ENCODE data around the gene LRP1. TPM values are rescaled to one million over a fixed set of nuclear protein-coding genes. Genes with fewer than 3 reads are reported as not detected.

LRP1 gene
- total RNA-seq, 2 experiments from 2014 or later, result 1.8 to 2.7 TPM

DNA sequence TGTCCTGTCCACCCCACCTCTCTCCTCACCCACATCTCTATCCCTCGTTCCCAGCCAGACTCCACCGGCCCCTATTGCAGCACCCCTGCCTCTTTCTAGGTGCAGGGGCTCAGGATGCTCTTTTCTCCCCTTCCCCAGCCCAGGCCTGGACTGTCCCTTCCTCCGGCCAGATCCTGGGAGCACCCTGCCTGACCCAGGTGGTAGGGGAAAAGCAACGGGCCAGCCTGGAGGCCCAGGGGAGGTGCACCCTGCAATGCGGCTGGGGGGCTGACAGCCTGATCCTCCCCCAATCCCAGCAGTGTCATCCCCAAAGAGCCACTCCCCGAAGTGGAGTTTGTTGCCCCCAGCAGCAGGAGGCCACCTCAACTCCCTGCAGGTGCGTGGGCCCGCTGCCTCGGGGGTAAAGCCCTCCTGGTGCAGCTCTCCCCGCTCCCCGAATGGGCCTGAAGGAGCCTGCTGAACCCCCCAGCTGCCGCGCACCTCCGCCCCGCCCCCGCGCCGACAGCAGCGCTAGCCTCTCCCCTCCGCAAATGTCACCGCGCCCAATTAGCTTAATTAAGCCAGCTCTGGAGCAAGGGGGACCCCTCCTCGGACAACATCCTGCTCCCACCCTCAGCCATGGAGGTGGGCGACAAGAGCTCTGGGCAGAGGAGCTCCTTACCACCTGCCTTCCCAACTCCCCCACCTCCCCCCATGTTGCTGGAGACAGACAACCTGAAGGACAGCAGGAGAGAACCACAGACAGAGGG lies 93.1 kb downstream of the LRP1 start:
- H3K9me3 Mint-ChIP-seq (ENCODE audit: low read depth), result no peaks in the 10 kb centered on the region
- H3K36me3 Mint-ChIP-seq (ENCODE audit: low read depth), result no peaks in the 10 kb centered on the region
- H3K27ac Mint-ChIP-seq, result no peak overlapping the region
- no peak overlapping the region for H3K4me3 Mint-ChIP-seq
- intact Hi-C loops (cut with DNase I, micrococcal nuclease), result loop anchor here in 1 of 2 experiments (10.0 kb wide), 1 partner anchor 587 kb away; the partner anchor contains the start of gene BAZ2A
- H3K27me3 Mint-ChIP-seq, result peaks cover 73% of the 10 kb centered on the region
- H3K4me1 Mint-ChIP-seq, result peaks cover 33% of the 10 kb centered on the region
- DNase-seq (no peak), ATAC-seq (no peak)
- CTCF ChIA-PET, result interaction anchor here (0.7 to 1.0 kb wide), 2 partner anchors 21 to 90 kb away, joined by 4 to 5 read pairs; no protein-coding TSS in a partner anchor
- POLR2A ChIA-PET, result no interaction called here

DNA sequence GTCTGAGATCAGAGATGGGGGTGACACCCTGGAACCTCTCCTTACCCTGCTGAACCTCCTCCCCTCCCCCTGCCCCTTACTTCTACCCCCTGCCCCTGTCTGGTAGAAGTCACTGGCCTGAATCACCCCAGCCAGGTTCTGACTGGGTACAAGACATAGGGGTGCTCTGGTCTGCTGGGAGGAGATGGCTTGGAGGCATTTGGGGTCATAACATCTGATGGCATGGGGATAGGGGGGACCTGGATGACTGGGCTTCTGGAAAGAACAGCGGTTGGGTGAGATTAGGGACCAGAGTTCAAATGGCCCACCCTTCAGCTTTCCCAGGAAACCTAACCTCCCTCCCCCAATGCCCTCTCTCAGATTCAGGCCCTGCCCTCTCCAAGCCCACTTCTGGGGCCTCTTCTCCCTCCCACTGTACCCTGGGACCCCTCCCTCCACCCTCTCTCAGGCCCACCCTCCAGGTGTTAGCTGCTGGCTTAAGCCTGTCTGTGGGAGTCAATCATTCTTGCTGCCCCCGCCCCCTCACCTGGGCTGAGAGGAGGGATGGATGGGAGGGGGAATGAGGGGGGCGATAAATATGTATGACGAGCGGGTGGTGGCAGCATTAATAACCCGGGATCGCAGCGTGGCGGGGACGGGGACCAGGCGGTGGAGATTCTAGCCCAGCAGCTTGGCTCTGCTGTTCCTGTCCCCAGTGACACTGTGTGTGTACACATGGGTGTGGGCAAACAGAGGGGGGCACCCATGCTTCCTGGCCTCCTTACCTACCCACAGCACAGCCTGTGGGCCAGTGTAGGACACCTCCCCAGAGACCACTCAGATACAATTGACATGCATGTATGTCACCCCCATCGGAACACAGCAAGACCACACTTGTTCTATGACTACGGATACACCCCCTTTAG lies 94.3 kb downstream of the LRP1 start:
- no peak overlapping the region for H3K27ac Mint-ChIP-seq
- peaks cover 37% of the 10 kb centered on the region for H3K4me1 Mint-ChIP-seq
- ATAC-seq, result no peak
- H3K27me3 Mint-ChIP-seq, result peaks cover 75% of the 10 kb centered on the region
- DNase-seq, result no peak
- no peaks in the 10 kb centered on the region for H3K36me3 Mint-ChIP-seq (ENCODE audit: low read depth)
- CTCF ChIA-PET, result interaction anchor here (0.7 to 10.5 kb wide), 6 partner anchors 8 to 258 kb away, joined by 3 to 282 read pairs (median 4); a partner anchor contains a TSS
- H3K4me3 Mint-ChIP-seq, result no peak overlapping the region
- no peaks in the 10 kb centered on the region for H3K9me3 Mint-ChIP-seq (ENCODE audit: low read depth)
- intact Hi-C loops (cut with DNase I, micrococcal nuclease), result loop anchor here in 1 of 2 experiments (10.0 kb wide), 1 partner anchor 588 kb away; the partner anchor contains the start of gene BAZ2A
- POLR2A ChIA-PET, result interaction anchor here (0.6 to 1.1 kb wide), 4 partner anchors 14 to 751 kb away, joined by 3 read pairs; no protein-coding TSS in a partner anchor

DNA sequence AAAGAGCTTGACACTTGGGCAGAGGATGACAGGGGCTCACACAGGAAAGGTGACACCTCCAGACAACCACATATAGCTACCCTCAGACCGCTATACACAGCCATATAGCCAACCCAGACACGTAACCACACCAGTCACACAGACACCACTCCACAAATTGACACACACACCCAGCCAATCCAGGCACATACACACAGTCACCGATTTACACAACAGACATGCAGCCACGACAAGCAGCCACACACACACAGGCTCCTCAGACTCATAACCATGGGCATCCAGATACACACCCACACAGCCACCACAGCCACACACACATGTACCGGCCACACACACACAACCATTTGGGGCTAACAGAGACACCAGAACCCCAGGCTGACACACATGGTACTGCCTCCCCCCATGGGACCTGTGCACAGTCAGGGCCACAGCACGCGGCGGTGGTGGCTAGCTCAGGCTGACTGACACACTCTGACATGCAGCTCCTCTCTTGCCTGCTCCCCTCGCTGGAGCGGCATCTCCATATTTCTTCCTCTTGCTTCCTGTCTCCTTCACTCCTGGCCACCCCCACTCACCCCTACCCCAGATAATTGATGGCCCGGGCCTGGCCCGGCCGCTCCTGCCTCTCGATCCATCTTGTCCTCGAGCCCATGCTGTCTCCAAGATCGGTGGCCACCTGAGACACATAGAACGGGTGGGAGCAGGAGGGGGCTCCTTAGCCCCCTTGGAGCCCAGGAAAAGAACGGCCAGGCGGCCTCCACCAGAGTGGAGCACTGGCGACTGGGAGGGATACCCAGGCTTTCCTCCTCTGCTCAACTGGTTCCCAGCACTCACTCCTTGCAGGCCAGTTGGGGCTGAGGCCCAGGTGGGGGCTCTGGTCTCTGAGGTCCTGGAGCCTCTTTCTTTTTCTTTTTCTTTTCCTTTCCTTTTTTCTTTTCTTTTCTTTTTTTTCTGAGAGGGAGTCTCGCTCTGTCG lies 95.2 kb downstream of the LRP1 start:
- H3K4me3 Mint-ChIP-seq, result no peak overlapping the region
- DNase-seq (peak; percentile 49), ATAC-seq (peak; percentile 36)
- POLR2A ChIA-PET, result interaction anchor here (0.5 to 1.1 kb wide), 5 partner anchors 10 to 752 kb away, joined by 3 to 5 read pairs (median 3); no protein-coding TSS in a partner anchor
- peaks cover 70% of the 10 kb centered on the region for H3K27me3 Mint-ChIP-seq
- peaks cover 41% of the 10 kb centered on the region for H3K4me1 Mint-ChIP-seq
- CTCF ChIA-PET, result interaction anchor here (0.6 to 10.5 kb wide), 8 partner anchors 8 to 257 kb away, joined by 3 to 282 read pairs (median 4); a partner anchor contains a TSS
- intact Hi-C loops (cut with DNase I, micrococcal nuclease), result loop anchor here (2.0 to 10.0 kb wide), 2 partner anchors 15 to 589 kb away; partner anchors contain the start of gene BAZ2A (in 1 of the 2)
- no peaks in the 10 kb centered on the region for H3K9me3 Mint-ChIP-seq (ENCODE audit: low read depth)
- H3K36me3 Mint-ChIP-seq (ENCODE audit: low read depth), result no peaks in the 10 kb centered on the region
- H3K27ac Mint-ChIP-seq, result no peak overlapping the region

DNA sequence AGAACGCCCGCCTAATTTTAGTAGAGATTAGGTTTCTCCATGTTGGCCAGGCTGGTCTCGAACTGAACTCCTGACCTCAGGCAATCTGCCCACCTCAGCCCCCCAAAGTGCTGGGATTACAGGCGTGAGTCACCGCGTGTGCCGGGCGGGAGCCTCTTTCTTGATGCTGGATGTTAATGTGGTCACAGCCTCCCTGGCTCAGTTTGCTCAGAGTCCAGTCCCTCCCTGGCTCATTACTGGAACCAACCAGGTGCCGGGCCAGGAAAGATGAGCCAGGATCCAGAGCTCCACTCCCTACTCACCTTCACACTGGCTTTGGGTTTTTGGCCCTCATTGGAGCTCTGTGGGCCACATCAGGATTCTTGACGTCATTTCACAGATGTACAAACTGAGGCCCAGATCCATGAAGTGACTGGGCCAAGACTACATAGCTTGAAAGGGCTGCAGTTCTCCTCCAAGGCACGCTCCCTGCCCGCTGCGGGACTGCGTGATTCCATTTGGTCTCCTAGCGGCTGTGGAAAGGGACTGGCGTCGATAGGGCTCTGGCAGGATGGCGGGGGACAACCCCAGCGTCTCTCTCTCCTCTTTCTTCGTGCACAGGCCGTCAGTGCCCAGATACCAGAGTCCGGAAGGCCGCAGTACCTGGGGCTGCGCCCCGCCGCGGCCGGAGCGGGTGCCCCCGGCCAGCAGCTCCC lies 96.1 kb downstream of the LRP1 start:
- Mint-ChIP-seq H3K4me1 (peaks cover 49% of the 10 kb centered on the region), H3K4me3 (no peak overlapping the region), H3K9me3 (ENCODE audit: low read depth) (no peaks in the 10 kb centered on the region), H3K27me3 (peaks cover 62% of the 10 kb centered on the region), H3K36me3 (ENCODE audit: low read depth) (no peaks in the 10 kb centered on the region), H3K27ac (no peak overlapping the region)
- intact Hi-C loops (cut with DNase I, micrococcal nuclease), result loop anchor here (2.0 to 10.0 kb wide), 2 partner anchors 14 to 590 kb away; partner anchors contain the start of gene BAZ2A (in 1 of the 2)
- CTCF ChIA-PET, result interaction anchor here (0.6 to 10.5 kb wide), 7 partner anchors 10 to 228 kb away, joined by 3 to 282 read pairs (median 5); a partner anchor contains a TSS
- ATAC-seq (no peak), DNase-seq (no peak)
- POLR2A ChIA-PET, result interaction anchor here (0.6 to 1.1 kb wide), 3 partner anchors 12 to 294 kb away, joined by 3 to 6 read pairs (median 3); no protein-coding TSS in a partner anchor

DNA sequence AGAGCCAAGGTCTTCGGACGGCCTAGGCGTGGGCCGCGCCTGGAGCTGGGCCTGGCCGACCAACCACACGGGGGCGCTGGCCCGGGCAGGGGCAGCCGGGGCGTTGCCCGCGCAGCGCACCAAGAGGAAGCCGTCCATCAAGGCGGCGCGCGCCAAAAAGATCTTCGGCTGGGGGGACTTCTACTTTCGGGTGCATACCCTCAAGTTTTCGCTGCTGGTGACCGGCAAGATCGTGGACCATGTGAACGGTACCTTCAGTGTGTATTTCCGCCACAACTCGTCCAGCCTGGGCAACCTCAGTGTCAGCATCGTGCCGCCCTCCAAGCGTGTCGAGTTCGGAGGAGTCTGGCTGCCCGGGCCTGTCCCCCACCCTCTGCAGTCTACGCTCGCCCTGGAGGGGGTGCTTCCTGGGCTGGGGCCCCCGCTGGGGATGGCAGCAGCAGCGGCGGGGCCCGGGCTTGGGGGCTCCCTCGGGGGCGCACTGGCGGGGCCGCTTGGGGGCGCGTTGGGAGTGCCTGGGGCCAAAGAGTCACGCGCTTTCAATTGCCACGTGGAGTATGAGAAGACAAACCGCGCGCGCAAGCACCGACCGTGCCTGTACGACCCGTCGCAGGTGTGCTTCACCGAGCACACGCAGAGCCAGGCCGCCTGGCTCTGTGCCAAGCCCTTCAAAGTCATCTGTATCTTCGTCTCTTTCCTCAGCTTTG lies 96.8 kb downstream of the LRP1 start:
- DNase-seq (peak; percentile 85), ATAC-seq (peak; percentile 56)
- Mint-ChIP-seq H3K27ac (peak overlapping the region; percentile 57), H3K4me3 (peak overlapping the region; percentile 56), H3K4me1 (peaks cover 46% of the 10 kb centered on the region), H3K9me3 (ENCODE audit: low read depth) (no peaks in the 10 kb centered on the region), H3K27me3 (peaks cover 57% of the 10 kb centered on the region), H3K36me3 (ENCODE audit: low read depth) (peaks cover 6% of the 10 kb centered on the region)
- CTCF ChIA-PET, result interaction anchor here (0.7 to 10.5 kb wide), 6 partner anchors 11 to 228 kb away, joined by 3 to 282 read pairs (median 4); a partner anchor contains a TSS
- intact Hi-C loops (cut with DNase I, micrococcal nuclease), result loop anchor here (1.0 to 10.0 kb wide), 4 partner anchors 14 to 590 kb away; partner anchors contain the start of genes BAZ2A (in 1 of the 2) and LRP1 (in 1 of the 2)
- POLR2A ChIA-PET, result interaction anchor here (0.6 to 0.7 kb wide), 2 partner anchors 120 to 294 kb away, joined by 3 to 6 read pairs; no protein-coding TSS in a partner anchor

DNA sequence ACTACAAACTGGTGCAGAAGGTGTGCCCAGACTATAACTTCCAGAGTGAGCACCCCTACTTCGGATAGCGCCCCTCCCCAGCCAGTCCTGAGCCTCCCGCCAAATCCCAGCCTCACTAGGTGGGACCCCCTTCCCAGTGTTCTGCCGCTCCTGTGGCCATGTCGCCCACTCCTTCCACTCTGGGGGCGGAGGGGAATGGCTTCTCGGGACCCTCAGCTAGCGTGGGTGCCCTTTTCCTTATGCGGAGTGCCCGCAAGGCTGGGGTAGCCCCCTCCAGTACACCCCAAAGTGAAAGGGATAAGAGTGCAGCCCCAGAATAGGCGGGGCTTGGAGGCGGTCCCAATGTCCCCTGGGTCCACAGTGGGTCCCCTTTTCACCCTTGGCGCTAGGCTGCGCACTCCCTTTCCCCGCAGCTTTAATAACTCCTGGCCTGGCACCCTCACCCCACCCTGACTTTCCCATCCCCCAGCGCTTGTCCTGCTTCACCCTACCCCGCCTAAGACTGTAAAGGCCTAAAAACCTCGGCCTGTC lies 97.5 kb downstream of the LRP1 start:
- no peak for ATAC-seq
- peaks cover 54% of the 10 kb centered on the region for H3K27me3 Mint-ChIP-seq
- peaks cover 50% of the 10 kb centered on the region for H3K4me1 Mint-ChIP-seq
- ChIA-PET CTCF (interaction anchor here (0.6 to 10.5 kb wide), 8 partner anchors 12 to 1290 kb away, joined by 3 to 282 read pairs (median 3); partner anchors contain the start of gene STAT6), POLR2A (no interaction called here)
- intact Hi-C loops (cut with DNase I, micrococcal nuclease), result loop anchor here (1.0 to 10.0 kb wide), 4 partner anchors 13 to 591 kb away; partner anchors contain the start of genes BAZ2A (in 1 of the 2) and LRP1 (in 1 of the 2)
- no peaks in the 10 kb centered on the region for H3K9me3 Mint-ChIP-seq (ENCODE audit: low read depth)
- DNase-seq, result no peak
- H3K27ac Mint-ChIP-seq, result peak overlapping the region; percentile 48
- H3K4me3 Mint-ChIP-seq, result peak overlapping the region; percentile 56
- peaks cover 13% of the 10 kb centered on the region for H3K36me3 Mint-ChIP-seq (ENCODE audit: low read depth)

DNA sequence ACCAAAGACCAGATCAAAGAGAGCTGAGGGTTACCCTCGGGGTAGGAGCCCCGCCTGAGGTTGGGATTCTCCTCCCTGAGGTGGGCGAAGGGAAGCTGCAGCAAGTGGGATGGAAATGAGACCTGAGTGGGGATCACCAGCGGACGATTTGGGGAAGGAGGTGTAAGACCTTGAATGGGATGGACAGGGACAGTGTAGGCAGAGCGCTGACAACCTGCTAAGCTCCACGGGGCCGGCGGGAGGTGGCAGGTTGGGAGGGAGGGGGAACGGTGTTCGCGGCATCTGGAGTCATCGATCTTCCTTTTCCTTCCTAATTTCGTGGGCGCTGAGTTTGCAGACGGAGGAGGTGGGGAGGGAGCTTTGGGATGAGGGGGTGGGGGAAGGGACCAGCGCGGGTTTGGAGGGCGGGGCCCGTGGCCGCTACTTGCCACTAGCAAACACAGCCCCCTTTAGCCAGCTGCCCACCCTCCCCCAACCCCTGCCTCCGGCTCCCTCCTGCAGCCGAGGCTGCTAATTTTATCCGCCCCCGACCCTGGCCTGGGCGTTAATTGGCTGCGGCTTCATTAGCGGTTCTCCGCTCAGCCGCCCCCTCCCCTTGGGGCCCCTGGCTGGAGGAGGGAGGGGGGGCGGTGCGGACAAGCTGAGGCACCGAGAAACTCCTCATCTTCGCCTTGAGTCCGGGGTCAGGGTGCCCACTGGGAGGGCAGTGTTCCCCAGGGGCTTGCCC lies 98.5 kb downstream of the LRP1 start:
- CTCF ChIA-PET, result interaction anchor here (0.5 to 10.5 kb wide), 10 partner anchors 13 to 1183 kb away, joined by 3 to 282 read pairs (median 3); partner anchors contain the start of gene STAT6
- intact Hi-C loops (cut with DNase I, micrococcal nuclease), result loop anchor here in 1 of 2 experiments (5.0 to 10.0 kb wide), 2 partner anchors 99 to 592 kb away; partner anchors contain the start of genes BAZ2A and LRP1
- H3K4me3 Mint-ChIP-seq, result peak overlapping the region; percentile 35
- DNase-seq (no peak), ATAC-seq (no peak)
- peaks cover 23% of the 10 kb centered on the region for H3K36me3 Mint-ChIP-seq (ENCODE audit: low read depth)
- H3K27me3 Mint-ChIP-seq, result peaks cover 45% of the 10 kb centered on the region
- no peak overlapping the region for H3K27ac Mint-ChIP-seq
- H3K4me1 Mint-ChIP-seq, result peaks cover 53% of the 10 kb centered on the region
- POLR2A ChIA-PET, result interaction anchor here (0.7 to 0.8 kb wide), 2 partner anchors 11 to 16 kb away, joined by 3 to 4 read pairs; no protein-coding TSS in a partner anchor
- H3K9me3 Mint-ChIP-seq (ENCODE audit: low read depth), result no peaks in the 10 kb centered on the region

DNA sequence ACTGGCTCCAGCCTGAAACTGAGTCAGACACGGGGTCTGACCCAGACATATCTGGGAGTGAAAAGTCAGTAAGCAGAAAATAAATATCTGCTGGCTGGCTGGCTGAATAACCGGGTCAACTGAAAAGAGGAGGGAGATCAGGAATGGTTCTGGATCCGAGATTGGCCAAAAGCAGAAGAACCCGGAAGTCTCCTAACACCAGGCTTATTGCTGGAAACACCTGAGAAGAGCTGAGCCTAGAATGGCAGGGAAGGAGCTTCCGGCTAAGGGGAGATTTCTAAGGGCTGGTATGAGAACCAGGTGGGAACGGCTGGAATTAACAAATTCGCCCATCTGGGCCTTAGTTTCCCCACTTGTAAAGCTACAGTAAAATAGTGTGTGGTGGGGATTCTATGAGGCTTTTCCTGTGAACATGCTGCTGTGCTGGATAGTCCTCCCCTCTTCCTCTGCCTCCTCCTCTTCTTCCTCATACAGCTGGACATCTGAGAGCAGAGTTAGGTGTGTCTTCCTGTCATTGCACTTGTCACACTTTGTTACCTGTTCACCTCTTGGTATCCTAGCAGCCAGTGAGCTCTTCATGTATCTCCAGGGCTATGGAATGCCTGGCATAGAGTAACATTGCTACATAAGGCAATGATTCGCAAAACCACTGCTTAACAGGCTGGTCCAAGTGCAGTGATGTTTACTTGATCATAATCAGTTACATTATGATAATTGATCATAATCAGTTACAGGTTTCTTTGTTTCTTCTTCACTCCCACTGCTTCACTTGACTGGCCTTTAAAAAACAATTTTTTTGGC lies 99.2 kb downstream of the LRP1 start:
- peaks cover 38% of the 10 kb centered on the region for H3K27me3 Mint-ChIP-seq

More for the DNA sequence above, 99.2 kb downstream of the LRP1 start:
- H3K9me3 Mint-ChIP-seq (ENCODE audit: low read depth), result no peaks in the 10 kb centered on the region
- no peak overlapping the region for H3K27ac Mint-ChIP-seq
- no peak for DNase-seq
- CTCF ChIA-PET, result interaction anchor here (0.5 to 10.5 kb wide), 8 partner anchors 9 to 228 kb away, joined by 3 to 282 read pairs (median 4); partner anchors contain the start of gene STAT6
- peak overlapping the region; percentile 23 for H3K4me3 Mint-ChIP-seq
- no peak for ATAC-seq
- intact Hi-C loops (cut with DNase I, micrococcal nuclease), result loop anchor here in 1 of 2 experiments (2.0 to 10.0 kb wide), 3 partner anchors 13 to 593 kb away; partner anchors contain the start of genes BAZ2A and LRP1
- H3K4me1 Mint-ChIP-seq, result peaks cover 54% of the 10 kb centered on the region
- POLR2A ChIA-PET, result interaction anchor here (0.7 kb wide), 1 partner anchor 10 kb away, joined by 4 read pairs; no protein-coding TSS in a partner anchor
- H3K36me3 Mint-ChIP-seq (ENCODE audit: low read depth), result peaks cover 30% of the 10 kb centered on the region

All from activated CD4-positive, alpha-beta T cell treated with anti-CD3 and anti-CD28 coated beads for 36 hours (primary cell).